ENCODE measurements around the gene PPIH.

- TF ChIP-seq CTCF (IDR thresholded peaks at IDR 0.05) (no peak), POLR2A (IDR thresholded peaks at IDR 0.05) (no peak)
Observed at GRCh38 chr1:42700006-42700405, 41.8 kb downstream of the PPIH start.

Measured in Peyer's patch (tissue), 4 donors.